Fibroblast of pulmonary artery (primary cell): ENCODE results near the gene CDH24.
"Not testable (repeated sequence)": the region's sequence is repeated elsewhere in the genome, so short reads cannot be mapped to it uniquely, and the experiment has no call there.

Experiments used
- DNase-seq: peaks from one replicate; pipeline ENCODE4 v3.0.0-alpha.2; 2010; ENCODE audit warnings: low read depth
- H3K4me3 ChIP-seq: replicated peaks from 2 replicates; pipeline ENCODE4 v1.5.1; 2011; ENCODE audit warnings: low read depth, mild to moderate bottlenecking, control low read depth, low read length, moderate library complexity
- CTCF ChIP-seq: IDR thresholded peaks from 2 replicates; pipeline ENCODE4 v1.5.1; 2011; ENCODE audit warnings: mild to moderate bottlenecking, control low read depth, low read length, inconsistent platforms; ENCODE audit errors: missing control alignments

The CDH24 gene

DNA sequence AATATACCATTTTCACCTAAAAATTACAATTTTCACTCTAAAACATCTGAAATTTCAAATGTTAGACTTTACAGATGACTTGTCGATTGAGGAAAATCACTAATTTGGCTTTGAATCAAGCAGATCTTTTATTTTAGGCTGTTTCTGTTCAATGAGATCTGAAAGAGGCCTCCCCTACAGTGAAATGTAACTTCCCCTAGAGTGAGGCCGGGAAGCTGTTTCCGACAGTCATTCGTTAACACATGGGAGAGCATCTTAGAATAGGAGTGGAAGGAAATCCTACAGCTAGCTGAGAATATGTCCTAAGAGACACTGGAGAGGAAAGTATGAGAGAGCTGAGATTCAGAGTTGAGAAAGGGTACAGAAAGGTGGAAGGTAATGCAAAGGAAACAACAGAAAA, 41.7 kb downstream of the CDH24 start:
- TF ChIP-seq CTCF: no peak
- H3K4me3 ChIP-seq: no peak overlapping the region
- no peak for DNase-seq

GRCh38 chr14:23013749-23014054, 43.6 kb downstream of the CDH24 start:
- H3K4me3 ChIP-seq, DNase-seq: not testable (repeated sequence)

GRCh38 chr14:23013054-23013748, 44.1 kb downstream of the CDH24 start:
- DNase-seq: no peak
- no peak overlapping the region for H3K4me3 ChIP-seq
- no peak for TF ChIP-seq CTCF

GRCh38 chr14:23009939-23010726, 47.2 kb downstream of the CDH24 start, which contains the start of gene C14orf93:
TSS of gene C14orf93 (minus strand) at chr14:23010143. CDS start at chr14:22999023, 11,120 bp downstream.
- peak within 1 kb of the TSS; percentile 53 for H3K4me3 ChIP-seq
- no peak for TF ChIP-seq CTCF
- DNase-seq: peak; percentile 59

DNA sequence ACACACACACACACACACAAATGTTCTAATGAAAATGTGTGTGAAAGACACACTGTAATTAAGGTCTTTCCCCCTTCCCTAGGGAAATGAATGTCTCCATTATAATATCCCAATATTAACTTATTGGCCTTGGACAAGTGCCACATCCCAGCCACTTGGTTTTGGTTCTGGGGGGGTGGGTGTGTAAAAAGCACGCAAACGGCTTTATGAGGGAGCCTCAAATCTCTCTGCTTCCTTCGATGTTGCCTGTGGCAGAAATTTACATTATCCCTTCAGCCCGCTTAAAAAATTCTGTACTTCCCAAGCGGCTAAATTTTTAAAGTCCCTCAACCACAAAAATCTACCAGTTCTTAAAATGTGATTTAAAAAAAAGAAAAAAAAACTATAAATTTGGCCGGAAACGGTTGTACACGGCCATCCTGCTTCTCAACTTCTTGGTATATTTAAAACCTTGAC, 47.8 kb downstream of the CDH24 start:
- H3K4me3 ChIP-seq: peak overlapping the region; percentile 53
- no peak for TF ChIP-seq CTCF
- no peak for DNase-seq

- no peak for TF ChIP-seq CTCF
- DNase-seq: no peak
- H3K4me3 ChIP-seq: no peak overlapping the region
Observed at GRCh38 chr14:23008831-23009230, 48.5 kb downstream of the CDH24 start.

DNA sequence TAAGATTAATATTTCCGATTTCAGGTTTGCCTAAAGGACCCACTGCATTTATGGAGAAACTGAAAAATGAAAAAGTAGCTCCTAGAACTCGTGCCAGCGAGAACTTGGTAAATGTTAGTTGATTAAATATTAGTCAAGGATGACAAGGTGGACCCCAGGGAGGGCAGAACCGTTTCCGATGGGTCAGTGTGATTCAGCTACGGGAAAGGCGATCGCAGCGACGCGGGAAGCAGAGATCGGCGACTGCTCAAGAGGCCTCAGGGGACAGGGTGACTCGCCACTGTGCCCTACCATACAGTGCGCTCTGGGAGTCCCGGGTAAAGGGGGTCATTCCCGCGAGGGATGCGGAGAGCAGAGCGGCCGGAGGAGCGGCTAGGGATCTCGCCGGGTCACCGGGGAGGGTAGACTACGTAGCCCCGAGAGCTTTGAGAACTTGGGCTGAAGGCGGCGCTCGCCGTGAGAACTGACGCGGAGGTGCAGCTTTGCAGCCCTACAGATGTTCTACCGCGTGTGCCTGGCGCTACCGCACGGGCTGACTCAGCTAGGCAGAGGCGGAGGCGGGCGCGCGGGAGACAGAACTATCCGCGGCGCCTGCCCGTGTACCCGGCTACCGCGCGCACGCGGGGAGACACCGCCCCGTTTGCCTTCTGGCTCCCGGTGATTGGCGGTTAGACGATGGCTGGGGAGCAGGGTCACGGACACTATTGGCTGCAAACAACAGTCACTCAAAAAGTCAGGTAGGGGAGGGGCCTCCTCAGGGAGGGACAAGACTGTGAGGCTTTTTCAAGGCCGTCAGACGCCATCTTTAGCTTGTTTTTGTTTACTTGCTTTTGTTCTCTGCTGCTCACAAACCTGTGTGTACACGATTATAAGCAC, 50.5 kb downstream of the CDH24 start:
- peak; percentile 33 for TF ChIP-seq CTCF
- peak; percentile 99 for DNase-seq
- peak overlapping the region; percentile 78 for H3K4me3 ChIP-seq
